K562 (cell line): ENCODE data around the gene LTA. TPM values are rescaled to one million over a fixed set of nuclear protein-coding genes. Genes with fewer than 3 reads are reported as not detected.

ENCODE experiments used
- HDAC1 ChIP-seq, 2 experiments: fragments of 450-650 bp; IDR thresholded peaks; 2 replicates each; pipeline ENCODE4 v1.6.1; 2016 to 2017; ENCODE audit warnings: inconsistent platforms in 1 of 2, mild to moderate bottlenecking in 1 of 2, moderate library complexity in 1 of 2
- ILF3 ChIP-seq: fragments of 450-650 bp; IDR thresholded peaks from 2 replicates; pipeline ENCODE4 v1.6.1; 2018; ENCODE audit warnings: antibody characterized with exemption, mild to moderate bottlenecking, moderate library complexity, borderline replicate concordance
- MECOM ChIP-seq: fragments of 250-450 bp; sonication (Bioruptor Pico); IDR thresholded peaks from 2 replicates; pipeline ENCODE4 v1.8.0; 2022; ENCODE audit warnings: inconsistent platforms
- POLR2AphosphoS2 ChIP-seq: IDR thresholded peaks from 2 replicates; pipeline ENCODE4 v1.6.1; 2012; ENCODE audit warnings: low read length, improper control_type of control experiment
- POLR2AphosphoS5 ChIP-seq: IDR thresholded peaks from 2 replicates; pipeline ENCODE4 v1.6.1; 2011; ENCODE audit warnings: mild to moderate bottlenecking, low read depth, low read length, moderate library complexity; ENCODE audit not compliant: control insufficient read depth, insufficient read depth
- RBBP5 ChIP-seq: fragments of 200-600 bp; sonication (generic); IDR thresholded peaks from 2 replicates; pipeline ENCODE4 v1.6.1; 2012; ENCODE audit warnings: borderline replicate concordance, mild to moderate bottlenecking, low read length, control low read depth, inconsistent platforms; ENCODE audit not compliant: insufficient read depth, poor library complexity, severe bottlenecking
- RBFOX2 ChIP-seq: fragments of 200-400 bp; formaldehyde crosslinking; IDR thresholded peaks from 2 replicates; pipeline ENCODE4 v1.6.1; 2017; ENCODE audit warnings: low read depth, mild to moderate bottlenecking, low read length, moderate library complexity
- RBM22 ChIP-seq: fragments of 200-400 bp; formaldehyde crosslinking; IDR thresholded peaks from 2 replicates; pipeline ENCODE4 v1.6.1; 2018; ENCODE audit warnings: low read length, low read depth; ENCODE audit not compliant: poor library complexity, severe bottlenecking
- RBM25 ChIP-seq: fragments of 200-400 bp; formaldehyde crosslinking; IDR thresholded peaks from 2 replicates; pipeline ENCODE4 v1.6.1; 2018; ENCODE audit warnings: low read length, low read depth, moderate library complexity; ENCODE audit not compliant: severe bottlenecking
- RUNX1 ChIP-seq: sonication (generic); IDR thresholded peaks from 2 replicates; pipeline ENCODE4 v1.6.1; 2016; ENCODE audit warnings: antibody characterized with exemption, low read depth
- SAFB ChIP-seq: fragments of 200-400 bp; formaldehyde crosslinking; IDR thresholded peaks from 2 replicates; pipeline ENCODE4 v1.6.1; 2017; ENCODE audit warnings: low read depth, low read length, borderline replicate concordance
- SIN3B ChIP-seq: fragments of 450-650 bp; IDR thresholded peaks from 2 replicates; pipeline ENCODE4 v1.6.1; 2017; ENCODE audit warnings: low read depth, mild to moderate bottlenecking, moderate library complexity
- SMAD2 ChIP-seq: fragments of 150-350 bp; IDR thresholded peaks from 2 replicates; pipeline ENCODE4 v1.6.1; 2014; ENCODE audit warnings: low read depth, mild to moderate bottlenecking, low read length
- SP1 ChIP-seq: sonication (generic); formaldehyde crosslinking; IDR thresholded peaks from 2 replicates; pipeline ENCODE4 v1.8.1; 2022; ENCODE audit warnings: mild to moderate bottlenecking, missing genetic modification reagents
- SRSF3 ChIP-seq: fragments of 200-400 bp; formaldehyde crosslinking; IDR thresholded peaks from 2 replicates; pipeline ENCODE4 v1.6.1; 2016; ENCODE audit warnings: mild to moderate bottlenecking, low read length, moderate library complexity; ENCODE audit not compliant: insufficient read depth
- STAG1 ChIP-seq: sonication (generic); formaldehyde crosslinking; IDR thresholded peaks from 2 replicates; pipeline ENCODE4 v1.5.0; 2020; ENCODE audit warnings: missing genetic modification reagents, borderline replicate concordance
- SUPT5H ChIP-seq: fragments of 450-650 bp; IDR thresholded peaks from 2 replicates; pipeline ENCODE4 v1.6.1; 2016
- ZNF143 ChIP-seq: sonication (generic); formaldehyde crosslinking; IDR thresholded peaks from 2 replicates; pipeline ENCODE4 v1.9.0; 2022; ENCODE audit warnings: mild to moderate bottlenecking, missing genetic modification reagents
- ZNF551 ChIP-seq: fragments of 250-450 bp; sonication (Bioruptor Pico); IDR thresholded peaks from 2 replicates; pipeline ENCODE4 v1.5.0; 2021; ENCODE audit warnings: mild to moderate bottlenecking, moderate library complexity
- ZNF586 ChIP-seq: fragments of 450-650 bp; formaldehyde crosslinking; conservative IDR thresholded peaks from 2 replicates; pipeline ENCODE4 v1.4.0; 2020; ENCODE audit warnings: mild to moderate bottlenecking, moderate library complexity
- polyA plus RNA-seq, 8 experiments: library from polyadenylated mRNA; depleted of rRNA in 4 of 8; stranded (reverse) in 5 of 8; unstranded in 3 of 8; fragments of >200 nt; fragmentation: Nextera tagmentation in 2 of 8; fragmentation: Illumina TruSeq in 1 of 8; extraction: Ambion mirVana in 2 of 8; extraction: Trizol in 1 of 8; gene quantifications; 2 replicates each; pipeline versions ENCODE4 v1.2.1 to v1.2.3, GENCODE V29; 2011 to 2014; ENCODE audit warnings: inconsistent platforms in 1 of 8, missing spikeins in 1 of 8
- total RNA-seq, 7 experiments: library from RNA; depleted of rRNA in 6 of 7; stranded (reverse); fragments of >200 nt in 6 of 7; fragmentation: Illumina TruSeq in 2 of 7; extraction: Trizol in 2 of 7; gene quantifications; 2 replicates each; pipeline versions ENCODE4 v1.2.1 to v1.2.3, GENCODE V29; 2011 to 2021; ENCODE audit warnings: low replicate concordance in 1 of 7
- TF ChIP-seq, protein P1 (sequence below): fragments of 450-650 bp; IDR thresholded peaks from 2 replicates; pipeline ENCODE4 v1.7.1; 2018; ENCODE audit warnings: mild to moderate bottlenecking, low read depth; ENCODE audit not compliant: partially characterized antibody
- TF ChIP-seq, protein P2 (sequence below): fragments of 250-450 bp; sonication (Bioruptor Pico); IDR thresholded peaks from 2 replicates; pipeline ENCODE4 v1.8.0; 2021; ENCODE audit warnings: mild to moderate bottlenecking, moderate library complexity
- TF ChIP-seq, protein P3 (sequence below), 2 experiments: fragments of 450-650 bp; conservative IDR thresholded peaks; 2 replicates each; pipeline ENCODE4 v1.6.1; 2017; ENCODE audit warnings: mild to moderate bottlenecking in 2 of 2, moderate library complexity in 2 of 2
- TF ChIP-seq, protein P4 (sequence below): fragments of 250-450 bp; sonication (Bioruptor Pico); IDR thresholded peaks from 2 replicates; pipeline ENCODE4 v1.5.0; 2021

LTA gene
- total and polyA plus RNA-seq, 9 of the 15 experiments (the other 6 are each of a cell fraction or from before 2014, with no cell fraction given) = 0.80 TPM; not detected in 8

DNA sequence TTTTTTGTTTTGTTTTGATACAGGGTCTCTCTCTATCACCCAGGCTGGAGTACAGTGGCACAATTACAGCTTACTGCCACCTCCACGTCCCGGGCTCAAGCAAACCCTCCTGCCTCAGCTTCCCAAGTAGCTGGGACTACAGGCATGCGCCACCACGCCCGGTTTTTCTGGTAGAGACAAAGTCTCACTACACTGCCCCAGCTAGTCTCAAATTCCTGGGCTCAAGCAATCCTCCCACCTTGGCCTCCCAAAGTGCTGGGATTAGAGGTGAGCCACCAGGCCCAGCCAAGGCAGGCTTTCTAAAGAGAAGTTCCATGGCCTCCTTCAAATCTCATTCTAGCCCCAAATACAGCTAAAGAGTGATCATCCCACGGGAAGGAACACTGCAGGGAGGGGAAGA is 38.1 kb upstream of the LTA start (continued):
- 0 out of 2 replicates have a peak, but pooled peaks have one; percentile 32 for TF ChIP-seq RBFOX2
- TF ChIP-seq ZNF586 (CRISPR knock-in tag) = no peak
- peak; percentile 15; the same call in 1 of the 2 replicates for TF ChIP-seq POLR2AphosphoS5
- TF ChIP-seq, protein P1, sequence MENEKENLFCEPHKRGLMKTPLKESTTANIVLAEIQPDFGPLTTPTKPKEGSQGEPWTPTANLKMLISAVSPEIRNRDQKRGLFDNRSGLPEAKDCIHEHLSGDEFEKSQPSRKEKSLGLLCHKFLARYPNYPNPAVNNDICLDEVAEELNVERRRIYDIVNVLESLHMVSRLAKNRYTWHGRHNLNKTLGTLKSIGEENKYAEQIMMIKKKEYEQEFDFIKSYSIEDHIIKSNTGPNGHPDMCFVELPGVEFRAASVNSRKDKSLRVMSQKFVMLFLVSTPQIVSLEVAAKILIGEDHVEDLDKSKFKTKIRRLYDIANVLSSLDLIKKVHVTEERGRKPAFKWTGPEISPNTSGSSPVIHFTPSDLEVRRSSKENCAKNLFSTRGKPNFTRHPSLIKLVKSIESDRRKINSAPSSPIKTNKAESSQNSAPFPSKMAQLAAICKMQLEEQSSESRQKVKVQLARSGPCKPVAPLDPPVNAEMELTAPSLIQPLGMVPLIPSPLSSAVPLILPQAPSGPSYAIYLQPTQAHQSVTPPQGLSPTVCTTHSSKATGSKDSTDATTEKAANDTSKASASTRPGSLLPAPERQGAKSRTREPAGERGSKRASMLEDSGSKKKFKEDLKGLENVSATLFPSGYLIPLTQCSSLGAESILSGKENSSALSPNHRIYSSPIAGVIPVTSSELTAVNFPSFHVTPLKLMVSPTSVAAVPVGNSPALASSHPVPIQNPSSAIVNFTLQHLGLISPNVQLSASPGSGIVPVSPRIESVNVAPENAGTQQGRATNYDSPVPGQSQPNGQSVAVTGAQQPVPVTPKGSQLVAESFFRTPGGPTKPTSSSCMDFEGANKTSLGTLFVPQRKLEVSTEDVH = peak; percentile 50
- peak; percentile 39; the same call in 1 of the 2 replicates for TF ChIP-seq ILF3
- TF ChIP-seq, protein P2, sequence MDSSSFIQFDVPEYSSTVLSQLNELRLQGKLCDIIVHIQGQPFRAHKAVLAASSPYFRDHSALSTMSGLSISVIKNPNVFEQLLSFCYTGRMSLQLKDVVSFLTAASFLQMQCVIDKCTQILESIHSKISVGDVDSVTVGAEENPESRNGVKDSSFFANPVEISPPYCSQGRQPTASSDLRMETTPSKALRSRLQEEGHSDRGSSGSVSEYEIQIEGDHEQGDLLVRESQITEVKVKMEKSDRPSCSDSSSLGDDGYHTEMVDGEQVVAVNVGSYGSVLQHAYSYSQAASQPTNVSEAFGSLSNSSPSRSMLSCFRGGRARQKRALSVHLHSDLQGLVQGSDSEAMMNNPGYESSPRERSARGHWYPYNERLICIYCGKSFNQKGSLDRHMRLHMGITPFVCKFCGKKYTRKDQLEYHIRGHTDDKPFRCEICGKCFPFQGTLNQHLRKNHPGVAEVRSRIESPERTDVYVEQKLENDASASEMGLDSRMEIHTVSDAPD = no peak
- no peak for TF ChIP-seq MECOM (CRISPR knock-in tag)
- TF ChIP-seq, protein P3, sequence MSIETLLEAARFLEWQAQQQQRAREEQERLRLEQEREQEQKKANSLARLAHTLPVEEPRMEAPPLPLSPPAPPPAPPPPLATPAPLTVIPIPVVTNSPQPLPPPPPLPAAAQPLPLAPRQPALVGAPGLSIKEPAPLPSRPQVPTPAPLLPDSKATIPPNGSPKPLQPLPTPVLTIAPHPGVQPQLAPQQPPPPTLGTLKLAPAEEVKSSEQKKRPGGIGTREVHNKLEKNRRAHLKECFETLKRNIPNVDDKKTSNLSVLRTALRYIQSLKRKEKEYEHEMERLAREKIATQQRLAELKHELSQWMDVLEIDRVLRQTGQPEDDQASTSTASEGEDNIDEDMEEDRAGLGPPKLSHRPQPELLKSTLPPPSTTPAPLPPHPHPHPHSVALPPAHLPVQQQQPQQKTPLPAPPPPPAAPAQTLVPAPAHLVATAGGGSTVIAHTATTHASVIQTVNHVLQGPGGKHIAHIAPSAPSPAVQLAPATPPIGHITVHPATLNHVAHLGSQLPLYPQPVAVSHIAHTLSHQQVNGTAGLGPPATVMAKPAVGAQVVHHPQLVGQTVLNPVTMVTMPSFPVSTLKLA (conservative IDR thresholded peaks at IDR 0.05) = no peak
- no peak for TF ChIP-seq ZNF143 (CRISPR knock-in tag)
- peak; percentile 62 for TF ChIP-seq SUPT5H
- TF ChIP-seq SMAD2 = no peak
- 0 out of 2 replicates have a peak, but pooled peaks have one; percentile 15 for TF ChIP-seq SIN3B
- peak; percentile 7 for TF ChIP-seq RBM22
- TF ChIP-seq SRSF3 = no peak
- TF ChIP-seq POLR2AphosphoS2 = 0 out of 2 replicates have a peak, but pooled peaks have one; percentile 26
- TF ChIP-seq SP1 (CRISPR knock-in tag) = no peak
- TF ChIP-seq RBM25 = no peak
- no peak for TF ChIP-seq RBBP5
- TF ChIP-seq, protein P4, sequence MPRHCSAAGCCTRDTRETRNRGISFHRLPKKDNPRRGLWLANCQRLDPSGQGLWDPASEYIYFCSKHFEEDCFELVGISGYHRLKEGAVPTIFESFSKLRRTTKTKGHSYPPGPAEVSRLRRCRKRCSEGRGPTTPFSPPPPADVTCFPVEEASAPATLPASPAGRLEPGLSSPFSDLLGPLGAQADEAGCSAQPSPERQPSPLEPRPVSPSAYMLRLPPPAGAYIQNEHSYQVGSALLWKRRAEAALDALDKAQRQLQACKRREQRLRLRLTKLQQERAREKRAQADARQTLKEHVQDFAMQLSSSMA (CRISPR knock-in tag) = no peak
- no peak for TF ChIP-seq HDAC1 (IDR thresholded peaks at IDR 0.05)
- TF ChIP-seq SAFB = no peak
- TF ChIP-seq STAG1 (CRISPR knock-in tag) = no peak
- TF ChIP-seq ZNF551 = peak; percentile 69; the same call in 1 of the 2 replicates
- no peak for TF ChIP-seq RUNX1
